Measurements from ENCODE around the gene EIF2S3B.

Gene EIF2S3B

DNA sequence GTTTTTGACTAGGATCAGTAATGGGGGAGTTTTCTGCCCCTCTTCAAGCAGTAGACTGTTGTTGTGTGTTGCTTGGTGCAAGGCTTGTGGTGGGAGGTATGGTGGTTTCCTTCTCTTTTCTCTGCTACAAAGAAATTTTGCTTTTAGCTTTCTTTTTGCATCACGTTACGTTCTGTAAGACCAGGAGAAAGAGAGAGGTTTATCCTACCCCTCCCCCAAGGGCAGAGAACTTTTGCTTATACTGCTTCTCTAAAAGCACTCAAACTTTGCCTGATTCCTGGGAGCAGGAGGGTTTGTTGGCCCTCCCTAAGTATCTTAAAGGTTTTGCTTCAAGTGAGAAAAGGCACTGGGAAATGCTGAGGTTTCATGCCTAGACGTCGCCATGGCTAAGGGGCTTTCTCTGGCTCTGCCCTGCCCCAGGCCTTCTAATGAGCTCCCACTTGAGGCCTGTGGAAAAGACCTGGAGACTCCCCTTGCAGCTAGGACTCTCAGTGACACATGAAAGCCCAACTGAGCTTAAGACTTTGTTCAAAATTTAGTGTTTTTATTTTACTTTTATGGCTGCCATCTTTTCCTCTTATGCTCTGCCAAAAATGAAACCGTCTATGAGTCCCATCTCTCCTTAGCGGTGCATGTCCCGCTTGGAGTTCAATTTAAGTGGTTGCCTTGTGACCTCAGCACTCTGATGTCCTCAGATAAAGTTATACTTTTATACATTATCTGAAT, 49.2 kb downstream of the EIF2S3B start:
- DNase-seq = peak in 2 of 6 experiments; percentile 6 to 35

DNA sequence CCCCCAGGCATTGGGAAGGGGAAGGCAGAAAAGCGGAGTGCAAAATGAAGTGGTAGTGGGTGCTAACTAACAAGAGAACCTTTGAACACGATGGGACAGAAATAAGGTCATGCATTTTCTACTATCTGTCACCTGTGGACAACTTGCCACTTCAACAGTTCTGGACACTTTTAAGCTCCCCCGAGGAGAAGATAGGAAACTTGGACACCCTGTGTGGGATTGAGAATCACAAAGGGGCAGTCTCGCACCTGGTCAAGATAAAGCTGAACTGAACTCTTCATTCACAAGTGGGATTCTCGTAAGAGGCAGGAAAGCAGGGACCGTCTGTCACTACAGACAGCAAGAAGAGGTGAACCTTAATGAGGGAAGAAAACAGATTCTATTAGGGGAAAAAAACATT, 51.6 kb downstream of the EIF2S3B start:
- DNase-seq = no peak

GRCh38 chr12:10557766-10558165, 52.1 kb downstream of the EIF2S3B start:
- DNase-seq = no peak
